Neural progenitor cell (in vitro differentiated cells): Measurements from ENCODE around the gene B3GNT2.

Experiments
- EZH2 ChIP-seq: fragments of 200-600 bp; sonication (generic); IDR thresholded peaks from 2 replicates; pipeline ENCODE4 v1.6.1; 2017; ENCODE audit warnings: antibody characterized with exemption, mild to moderate bottlenecking, moderate library complexity
- EZH2phosphoT487 ChIP-seq: fragments of 200-600 bp; sonication (generic); IDR thresholded peaks from 2 replicates; pipeline ENCODE4 v1.6.1; 2017; ENCODE audit warnings: antibody characterized with exemption
- TF ChIP-seq, protein P1 (sequence below): fragments of 200-600 bp; sonication (generic); IDR thresholded peaks from 2 replicates; pipeline ENCODE4 v1.5.1; 2017; ENCODE audit warnings: antibody characterized with exemption, mild to moderate bottlenecking

DNA sequence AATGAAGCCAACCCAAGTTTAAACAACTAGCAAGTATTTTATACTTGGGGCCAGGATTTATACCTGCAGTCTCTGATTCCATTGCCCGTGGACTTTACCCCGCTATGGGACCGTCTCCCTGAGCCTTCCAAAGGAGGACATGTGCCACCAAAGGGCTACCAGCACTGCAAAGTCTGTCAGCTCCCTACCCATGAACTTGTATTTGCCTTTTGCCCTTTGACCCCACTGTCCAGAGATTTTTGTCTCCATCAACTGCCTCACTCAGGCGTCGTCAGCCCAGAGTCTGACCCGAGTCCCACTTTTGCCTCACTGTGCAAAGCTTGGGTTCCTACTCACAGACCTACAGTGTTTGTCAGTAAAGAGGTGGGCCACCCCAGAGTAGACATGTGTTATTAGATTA lies 40.6 kb downstream of the B3GNT2 start:
- TF ChIP-seq, protein P1, sequence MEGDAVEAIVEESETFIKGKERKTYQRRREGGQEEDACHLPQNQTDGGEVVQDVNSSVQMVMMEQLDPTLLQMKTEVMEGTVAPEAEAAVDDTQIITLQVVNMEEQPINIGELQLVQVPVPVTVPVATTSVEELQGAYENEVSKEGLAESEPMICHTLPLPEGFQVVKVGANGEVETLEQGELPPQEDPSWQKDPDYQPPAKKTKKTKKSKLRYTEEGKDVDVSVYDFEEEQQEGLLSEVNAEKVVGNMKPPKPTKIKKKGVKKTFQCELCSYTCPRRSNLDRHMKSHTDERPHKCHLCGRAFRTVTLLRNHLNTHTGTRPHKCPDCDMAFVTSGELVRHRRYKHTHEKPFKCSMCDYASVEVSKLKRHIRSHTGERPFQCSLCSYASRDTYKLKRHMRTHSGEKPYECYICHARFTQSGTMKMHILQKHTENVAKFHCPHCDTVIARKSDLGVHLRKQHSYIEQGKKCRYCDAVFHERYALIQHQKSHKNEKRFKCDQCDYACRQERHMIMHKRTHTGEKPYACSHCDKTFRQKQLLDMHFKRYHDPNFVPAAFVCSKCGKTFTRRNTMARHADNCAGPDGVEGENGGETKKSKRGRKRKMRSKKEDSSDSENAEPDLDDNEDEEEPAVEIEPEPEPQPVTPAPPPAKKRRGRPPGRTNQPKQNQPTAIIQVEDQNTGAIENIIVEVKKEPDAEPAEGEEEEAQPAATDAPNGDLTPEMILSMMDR = no peak
- TF ChIP-seq EZH2phosphoT487 (no peak), EZH2 (no peak)
